ENCODE measurements around the gene COPZ2.

DNA sequence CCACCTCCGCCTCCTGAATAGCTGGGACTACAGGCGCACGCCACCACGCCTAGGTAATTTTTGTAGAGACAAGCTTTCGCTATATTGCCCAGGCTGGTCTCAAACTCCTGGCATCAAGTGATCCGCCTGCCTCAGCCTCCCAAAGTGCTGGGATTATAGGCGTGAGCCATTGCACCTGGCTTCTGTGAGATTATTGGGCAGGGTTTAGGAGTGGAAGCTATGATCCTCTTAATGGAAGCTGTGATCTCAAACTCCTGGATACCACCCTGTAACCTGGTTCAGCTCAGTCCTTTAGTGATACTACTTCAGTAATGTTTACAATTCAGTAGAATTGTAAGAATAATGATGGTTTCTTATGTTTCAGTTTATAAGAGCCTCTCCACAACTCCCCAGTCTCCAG, 24.7 kb upstream of the COPZ2 start:
- no peak for TF ChIP-seq POLR2A (IDR thresholded peaks at IDR 0.05; ENCODE audit: low read length)
- TF ChIP-seq GATA1 (IDR thresholded peaks at IDR 0.05; ENCODE audit: low read depth, low read length) = no peak

Data from erythroblast (primary cell).